Pancreas (tissue), 10 donors: ENCODE results near the gene NUP93. TPM values are rescaled to one million over a fixed set of nuclear protein-coding genes. Genes with fewer than 3 reads are reported as not detected.

Experiments
- ATAC-seq, 4 donors: fragments of 200-7000 bp; cut with Tn5 transposase; one replicate each; pipeline versions ENCODE4 v1.8.0 to v1.9.1; 2020; ENCODE audit warnings: mild to moderate bottlenecking in 4 of 4, moderate library complexity in 4 of 4
- DNase-seq, 6 donors: peaks; one replicate each; pipeline ENCODE4 v3.0.0-alpha.2; 2020
- FAIRE-seq: peaks from 2 replicates; lab custom pipeline; 2012; peaks lifted over from hg19 to GRCh38; lab: Jason Lieb, UNC
- H3K27ac ChIP-seq, 4 donors: fragments of 200-600 bp; sonication (generic); 1 replicate in 3 of 4; 2 replicates in 1 of 4; pipeline versions ENCODE4 v1.5.0 to v1.8.0; 2020
- H3K27me3 ChIP-seq, 4 donors: fragments of 200-600 bp; one replicate each; pipeline ENCODE4 v1.8.0; 2021
- H3K36me3 ChIP-seq, 3 donors: fragments of 200-600 bp; sonication (generic) in 1 of 3; one replicate each; pipeline versions ENCODE4 v1.5.0 to v1.8.0; 2020 to 2021
- H3K4me1 ChIP-seq, 3 donors: fragments of 200-600 bp; one replicate each; pipeline ENCODE4 v1.8.0; 2021
- H3K4me3 ChIP-seq, 4 donors: fragments of 200-600 bp; sonication (generic) in 2 of 4; one replicate each; pipeline versions ENCODE4 v1.5.0 to v1.8.0; 2020 to 2021
- H3K9me3 ChIP-seq, 4 donors: fragments of 200-600 bp; one replicate each; pipeline ENCODE4 v1.8.0; 2021
- CTCF ChIP-seq, 4 donors: fragments of 200-600 bp; sonication (generic) in 3 of 4; IDR thresholded peaks; one replicate each; pipeline versions ENCODE4 v1.5.0 to v1.8.0; 2021; ENCODE audit warnings: antibody characterized with exemption in 4 of 4
- WGBS, 2 donors: extraction: QIAGEN DNeasy Blood & Tissue Kit; methylation state at CpG; one replicate each; pipeline ENCODE4 v1.1.7; 2013; 5-methylcytosine and 5-hydroxymethylcytosine counted together
- intact Hi-C, 3 donors: fragments of 100-400 bp; cut with DNase I; formaldehyde crosslinking; loops; one replicate each; pipeline versions ENCODE4 v1.11.1 to v1.14.2; 2022
- polyA plus RNA-seq, 2 donors: library from polyadenylated mRNA; stranded (reverse); fragments of 200-250 nt; gene quantifications; one replicate each; pipeline ENCODE4 v1.2.3, GENCODE V29; 2013
- total RNA-seq, 6 donors: library from RNA; stranded (reverse); fragmentation: NEBNext Ultra II Directional in 4 of 6; extraction: Animal tissue kit (Norgen Biotek cat#: 25700) in 4 of 6; gene quantifications; one replicate each; pipeline versions ENCODE4 v1.2.1 to v1.2.4, GENCODE V29; 2021 to 2023
- donor health status: healthy with polysubstance abuse.
- donor health status: DM: no; HTN: no; CAD: no; lungs with moderate emphysema.
- donor health status: DM: no; HTN: no; CAD: no.
- donor health status: control.
- donor health status: control.
- donor health status: Bipolar disorder and iron deficiency.
- donor health status: DM: yes; HTN: yes; CAD: no.
- donor health status: DM: no; HTN: no; CAD: no.
- donor health status: DM: no; HTN: no; CAD: no.
- donor health status: DM: yes; HTN: yes; CAD: no.

Gene NUP93
- total and polyA plus RNA-seq, 8 donors = 13.1 to 31.4 (median 21.2) TPM

GRCh38 chr16:56833243-56833970, 103.5 kb downstream of the NUP93 start:
- no peak for DNase-seq
- ATAC-seq = no peak
- 95 to 96% methylated on average over 9 of the region's 9 CpGs for WGBS, 2 donors
- Histone ChIP-seq H3K27me3 (no peaks in the 10 kb centered on the region), H3K27ac (no peak overlapping the region), H3K4me1 (no peaks in the 10 kb centered on the region), H3K9me3 (no peaks in the 10 kb centered on the region), H3K4me3 (no peak overlapping the region), H3K36me3 (peaks cover 0 to 19% (median 0%) of the 10 kb centered on the region in 3 donors)
- FAIRE-seq = no peak
- no peak for TF ChIP-seq CTCF (IDR thresholded peaks at IDR 0.05)
- intact Hi-C loops = no loop called here

GRCh38 chr16:56835320-56835719, 105.4 kb downstream of the NUP93 start:
- no peaks in the 10 kb centered on the region for H3K27me3 ChIP-seq
- peaks cover 0 to 24% (median 0%) of the 10 kb centered on the region in 3 donors for H3K36me3 ChIP-seq
- intact Hi-C loops = no loop called here
- WGBS, 2 donors = 71 to 79% methylated on average over 2 of the region's 2 CpGs
- DNase-seq (no peak), FAIRE-seq (no peak), ATAC-seq (no peak)
- no peaks in the 10 kb centered on the region for H3K9me3 ChIP-seq
- no peaks in the 10 kb centered on the region for H3K4me1 ChIP-seq
- H3K27ac ChIP-seq = no peak overlapping the region
- H3K4me3 ChIP-seq = no peak overlapping the region
- no peak for TF ChIP-seq CTCF (IDR thresholded peaks at IDR 0.05)

GRCh38 chr16:56836410-56837230, 106.7 kb downstream of the NUP93 start:
- Histone ChIP-seq H3K27ac (no peak overlapping the region), H3K36me3 (peaks cover 0 to 24% (median 0%) of the 10 kb centered on the region in 3 donors)

GRCh38 chr16:56838622-56839337, 108.9 kb downstream of the NUP93 start:
- DNase-seq = no peak

More at GRCh38 chr16:56836410-56837230, 106.7 kb downstream of the NUP93 start:
- Histone ChIP-seq H3K4me3 (no peak overlapping the region), H3K4me1 (no peaks in the 10 kb centered on the region), H3K27me3 (no peaks in the 10 kb centered on the region), H3K9me3 (no peaks in the 10 kb centered on the region)
- FAIRE-seq (no peak), DNase-seq (no peak), ATAC-seq (peak in 2 of 4 donors; percentile 40 to 54)
- intact Hi-C loops = no loop called here
- WGBS, 2 donors = 64 to 69% methylated on average over 5 of the region's 5 CpGs
- TF ChIP-seq CTCF (IDR thresholded peaks at IDR 0.05) = no peak

More at GRCh38 chr16:56838622-56839337, 108.9 kb downstream of the NUP93 start:
- peaks cover 0 to 12% (median 0%) of the 10 kb centered on the region in 3 donors for H3K36me3 ChIP-seq
- WGBS, 2 donors = 73 to 80% methylated on average over 9 of the region's 9 CpGs
- H3K9me3 ChIP-seq = no peaks in the 10 kb centered on the region
- no peak for TF ChIP-seq CTCF (IDR thresholded peaks at IDR 0.05)
- FAIRE-seq (no peak), ATAC-seq (no peak)
- intact Hi-C loops = no loop called here
- H3K27ac ChIP-seq = no peak overlapping the region
- H3K27me3 ChIP-seq = no peaks in the 10 kb centered on the region
- no peaks in the 10 kb centered on the region for H3K4me1 ChIP-seq
- H3K4me3 ChIP-seq = no peak overlapping the region
